T follicular helper cell (primary cell): Measurements from ENCODE around the gene PCSK2.
"Not testable (repeated sequence)": the region's sequence is repeated elsewhere in the genome, so short reads cannot be mapped to it uniquely, and the experiment has no call there.

ENCODE experiments used
- DNase-seq: peaks from one replicate; pipeline ENCODE4 v3.0.0-alpha.2; 2020; ENCODE audit warnings: low read depth
- total RNA-seq, 2 experiments: gene quantifications; one replicate each; lab custom pipeline; 2026; lab: John Stamatoyannopoulos, UW

Gene PCSK2, protein sequence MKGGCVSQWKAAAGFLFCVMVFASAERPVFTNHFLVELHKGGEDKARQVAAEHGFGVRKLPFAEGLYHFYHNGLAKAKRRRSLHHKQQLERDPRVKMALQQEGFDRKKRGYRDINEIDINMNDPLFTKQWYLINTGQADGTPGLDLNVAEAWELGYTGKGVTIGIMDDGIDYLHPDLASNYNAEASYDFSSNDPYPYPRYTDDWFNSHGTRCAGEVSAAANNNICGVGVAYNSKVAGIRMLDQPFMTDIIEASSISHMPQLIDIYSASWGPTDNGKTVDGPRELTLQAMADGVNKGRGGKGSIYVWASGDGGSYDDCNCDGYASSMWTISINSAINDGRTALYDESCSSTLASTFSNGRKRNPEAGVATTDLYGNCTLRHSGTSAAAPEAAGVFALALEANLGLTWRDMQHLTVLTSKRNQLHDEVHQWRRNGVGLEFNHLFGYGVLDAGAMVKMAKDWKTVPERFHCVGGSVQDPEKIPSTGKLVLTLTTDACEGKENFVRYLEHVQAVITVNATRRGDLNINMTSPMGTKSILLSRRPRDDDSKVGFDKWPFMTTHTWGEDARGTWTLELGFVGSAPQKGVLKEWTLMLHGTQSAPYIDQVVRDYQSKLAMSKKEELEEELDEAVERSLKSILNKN
- total RNA-seq: 0 reads per million in 2 experiments

DNA sequence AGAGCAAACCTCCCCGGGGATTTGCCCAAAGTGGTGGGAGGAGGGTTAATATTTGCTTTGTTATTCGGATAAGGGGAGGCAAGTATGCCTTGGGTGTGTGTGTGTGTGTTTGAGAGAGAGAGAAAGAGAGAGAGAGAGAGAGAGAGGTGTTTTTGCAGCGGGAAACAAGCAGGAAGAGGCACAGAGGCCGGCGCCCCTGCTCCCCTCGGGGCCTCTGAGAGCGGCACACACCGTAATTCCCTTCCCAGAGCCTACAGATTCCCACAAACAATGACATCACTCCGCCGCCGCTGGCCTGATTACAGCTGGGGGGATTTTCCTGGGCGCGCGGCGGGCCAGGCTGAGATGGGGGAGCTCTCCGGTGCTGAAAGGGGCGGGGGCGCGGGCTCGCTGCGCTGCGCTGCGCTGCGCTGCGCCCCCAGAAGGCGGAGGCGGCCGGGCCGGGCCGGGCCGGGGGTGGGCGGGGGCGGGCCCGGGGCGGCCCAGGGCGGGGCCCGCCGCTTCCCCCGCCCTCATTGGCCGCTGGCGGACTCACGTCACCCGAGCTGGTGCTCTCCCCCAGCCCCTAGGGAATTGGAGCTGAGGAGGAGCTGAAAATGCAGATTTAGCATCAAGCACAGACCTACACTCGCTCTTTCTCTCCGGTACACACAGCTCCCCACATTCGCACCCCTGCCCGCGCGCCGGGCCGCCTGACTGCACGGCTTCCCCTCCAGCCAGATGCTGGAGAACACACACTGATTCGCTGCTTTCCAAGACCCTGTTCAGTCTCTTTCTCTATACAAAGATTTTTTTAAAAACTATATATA is at the start of gene PCSK2:
Gene PCSK2 (plus strand): TSS at position 631 of the 809 bp plus-strand sequence. CDS start 266 bp downstream, outside the sequence.
- DNase-seq: no peak

DNA sequence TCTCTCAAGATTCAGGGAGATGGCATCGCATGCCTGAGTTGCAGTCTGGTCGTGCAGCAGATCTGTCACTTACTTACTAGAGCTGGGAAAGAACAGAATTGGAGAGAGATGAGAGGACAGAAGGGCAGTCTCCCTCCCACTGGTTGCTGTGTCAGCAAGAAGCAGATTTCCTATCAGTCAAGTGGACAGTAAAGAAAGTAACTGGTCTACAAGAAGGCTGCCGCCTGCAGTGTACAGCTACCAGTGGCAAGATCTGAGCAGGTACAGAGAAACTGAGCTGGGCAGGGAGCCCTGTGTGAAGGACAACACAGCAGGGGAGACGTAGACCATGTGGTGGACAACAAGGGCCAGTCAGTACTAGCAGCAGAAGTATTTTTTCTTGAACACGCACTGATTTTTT is 49.5 kb upstream of the PCSK2 start:
- no peak for DNase-seq

DNA sequence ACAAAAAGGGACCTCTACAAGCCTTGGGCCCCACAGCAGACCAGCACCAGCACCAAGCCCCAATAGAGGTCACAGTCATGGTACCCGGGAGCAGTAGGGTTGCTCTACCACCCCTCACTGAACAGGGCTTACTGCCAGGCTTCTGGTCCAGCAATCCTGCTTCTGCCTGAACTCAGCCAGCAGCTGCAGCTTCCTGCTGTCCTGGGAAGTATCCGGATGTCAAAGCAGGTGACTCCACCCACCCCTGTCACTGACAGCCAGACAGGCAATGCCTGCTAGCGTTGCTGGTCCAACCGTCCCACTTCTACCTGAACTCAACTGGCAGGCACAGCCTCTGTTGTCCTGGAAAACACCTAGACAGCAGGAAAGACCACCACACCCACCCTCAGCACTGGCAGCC is 47.0 kb upstream of the PCSK2 start:
- no peak for DNase-seq

DNA sequence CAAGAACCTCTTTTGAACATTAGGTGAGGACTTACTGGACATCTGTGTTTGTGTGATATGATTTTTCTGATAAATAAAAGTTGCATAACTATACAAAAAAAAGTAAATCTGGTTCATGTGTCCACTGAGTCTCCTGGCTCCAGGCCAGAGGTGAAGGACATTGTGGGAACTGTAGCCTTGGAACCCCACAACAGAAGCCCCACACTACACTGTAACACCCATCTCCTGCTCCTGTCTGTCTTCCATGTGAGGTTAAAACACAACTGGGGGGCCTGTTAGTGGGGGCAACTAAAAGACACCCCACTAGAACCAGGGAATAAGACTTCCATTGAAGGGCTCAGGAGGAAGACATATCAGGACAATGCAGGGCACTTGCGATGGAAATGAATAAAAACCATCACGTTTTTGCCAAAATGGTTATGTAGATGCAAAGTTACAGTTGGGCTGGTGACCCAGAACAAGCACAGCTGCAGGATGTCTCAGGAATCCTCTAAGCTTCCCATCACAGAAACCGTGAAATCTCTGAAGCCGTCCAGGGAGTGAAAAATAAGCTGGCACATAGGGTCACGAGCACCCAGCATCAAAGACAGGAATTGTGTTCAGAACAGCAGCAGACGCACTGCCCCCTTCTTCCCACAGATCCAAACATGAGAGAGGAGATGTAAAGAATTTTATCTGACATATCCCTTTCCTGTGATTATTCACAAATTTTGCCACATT is 36.7 kb upstream of the PCSK2 start:
- DNase-seq: no peak

DNA sequence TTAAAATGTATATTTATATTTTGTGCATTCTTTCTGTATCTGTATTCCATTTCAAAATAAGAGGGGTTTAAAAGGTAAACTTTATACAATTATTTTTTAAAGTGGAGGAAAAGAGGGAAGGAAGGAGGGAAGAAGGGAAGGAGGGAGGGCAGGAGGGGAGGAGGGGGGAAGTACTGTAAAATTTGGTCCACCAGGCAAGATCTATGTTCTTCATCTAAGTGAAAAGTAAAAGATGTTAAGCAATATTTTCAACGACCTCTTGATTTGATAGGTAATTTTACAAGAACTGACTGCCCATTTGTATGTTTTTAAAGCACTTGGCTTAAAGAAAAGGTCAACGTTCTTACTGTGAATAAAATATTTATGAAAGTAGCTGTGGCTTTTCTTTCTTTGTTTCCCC is 29.8 kb upstream of the PCSK2 start:
- no peak for DNase-seq

DNA sequence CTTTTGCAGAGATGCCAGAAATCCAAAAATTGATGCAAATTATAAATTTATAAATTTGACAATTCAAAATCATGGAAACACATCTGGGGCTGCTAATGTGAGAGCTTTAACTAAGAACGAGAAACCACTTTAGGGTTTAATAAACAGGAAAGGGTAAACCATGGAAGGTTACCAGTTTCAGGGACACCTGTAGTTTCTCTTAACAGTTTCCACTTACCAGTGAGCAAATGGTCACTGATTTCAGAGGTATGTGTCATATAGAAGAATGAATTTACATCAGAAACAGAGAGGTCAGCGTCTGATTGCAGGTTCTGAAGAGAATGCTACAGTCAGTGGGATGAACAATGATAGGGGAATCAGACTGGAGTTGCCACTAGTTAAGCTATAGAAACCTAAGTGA is 24.8 kb upstream of the PCSK2 start:
- no peak for DNase-seq

DNA sequence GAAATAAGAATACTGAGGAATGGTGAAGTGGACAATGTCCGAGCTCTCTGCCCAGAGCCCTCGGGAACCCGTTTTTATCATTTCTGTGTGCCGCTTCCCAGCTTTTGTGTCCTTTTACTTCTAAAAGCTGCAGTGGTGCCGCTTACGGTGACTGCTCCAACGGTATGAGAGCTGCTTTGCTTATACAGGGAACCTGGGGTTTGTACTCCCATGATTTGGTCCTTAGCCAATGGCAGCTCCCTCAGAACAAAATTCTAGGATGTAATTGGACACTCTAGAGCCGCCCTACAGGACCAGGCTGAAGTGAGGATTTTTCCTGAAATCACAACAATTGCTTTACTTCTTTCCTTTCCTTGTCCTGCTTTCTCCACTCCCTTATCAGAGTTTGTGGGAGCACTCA is 24.2 kb upstream of the PCSK2 start:
- no peak for DNase-seq

DNA sequence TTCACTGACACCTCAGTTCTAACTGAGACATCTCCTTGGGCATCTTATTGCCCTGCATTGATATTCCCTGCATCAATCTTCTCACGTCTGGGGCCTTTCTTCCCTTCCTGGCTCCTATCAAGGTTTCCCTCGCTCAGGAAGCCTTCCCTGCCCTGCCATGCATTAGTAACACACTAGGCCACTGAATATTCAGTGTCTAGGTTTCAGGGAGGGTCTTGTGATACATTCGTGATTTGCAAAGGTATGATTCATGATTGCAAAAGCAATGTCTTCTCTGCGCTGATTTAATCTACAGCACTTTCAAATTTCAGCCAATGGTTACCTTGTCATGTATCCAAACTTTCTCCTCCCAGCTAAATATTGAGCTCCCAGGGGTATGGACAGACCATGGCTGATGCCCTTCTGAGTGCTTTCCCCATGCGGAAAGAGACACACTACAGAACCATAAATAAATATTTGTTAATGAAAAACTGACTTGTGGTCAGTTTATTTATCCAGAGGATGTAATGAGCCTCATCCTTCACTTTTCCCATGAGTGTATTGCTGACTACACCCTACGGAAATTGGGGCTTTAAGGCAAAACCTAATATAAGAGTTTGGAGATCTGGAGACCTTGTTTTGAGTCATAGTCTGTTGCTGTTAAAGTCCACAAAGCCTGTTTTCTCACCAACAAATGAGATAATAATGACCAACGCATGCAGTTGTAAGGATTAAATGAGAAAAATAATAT is 21.6 kb upstream of the PCSK2 start:
- DNase-seq: no peak

DNA sequence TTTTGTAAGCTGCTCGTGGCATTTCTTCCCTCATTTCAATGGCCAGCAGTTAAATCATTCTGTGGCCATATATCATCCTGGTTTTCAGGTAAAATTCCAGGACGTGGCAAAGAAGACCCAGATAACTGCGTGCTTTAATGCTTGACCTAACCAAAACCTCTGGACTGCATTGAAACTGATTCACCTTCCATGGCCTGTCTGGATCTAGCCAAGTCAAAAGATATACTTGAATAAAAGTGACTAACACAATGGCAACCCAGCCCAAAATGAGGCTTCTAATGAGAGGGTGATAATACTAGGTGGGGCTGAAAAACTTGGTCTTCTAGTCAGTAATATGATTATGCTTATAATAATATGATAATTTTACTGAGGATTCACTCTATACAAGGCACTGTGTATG is 16.5 kb upstream of the PCSK2 start:
- DNase-seq: no peak

DNA sequence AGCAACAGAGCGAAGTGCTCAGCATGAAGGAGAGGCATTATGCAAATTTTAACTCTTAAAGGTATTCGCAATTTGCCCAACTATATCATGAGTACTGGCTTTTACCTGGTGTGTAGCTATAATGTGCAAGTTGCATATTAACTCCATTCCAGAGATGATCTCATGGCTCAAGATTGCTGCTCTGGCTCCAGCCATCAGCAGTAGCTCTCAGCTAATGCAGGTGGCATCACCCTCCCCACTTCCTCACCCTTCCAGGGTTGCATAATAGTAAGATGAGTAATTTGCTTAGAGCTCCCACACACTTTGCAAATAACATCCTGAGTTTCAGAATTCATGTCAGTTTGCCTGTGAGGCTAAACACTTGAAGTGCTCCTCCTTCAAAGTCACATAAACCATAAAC is 15.9 kb upstream of the PCSK2 start:
- DNase-seq: no peak

DNA sequence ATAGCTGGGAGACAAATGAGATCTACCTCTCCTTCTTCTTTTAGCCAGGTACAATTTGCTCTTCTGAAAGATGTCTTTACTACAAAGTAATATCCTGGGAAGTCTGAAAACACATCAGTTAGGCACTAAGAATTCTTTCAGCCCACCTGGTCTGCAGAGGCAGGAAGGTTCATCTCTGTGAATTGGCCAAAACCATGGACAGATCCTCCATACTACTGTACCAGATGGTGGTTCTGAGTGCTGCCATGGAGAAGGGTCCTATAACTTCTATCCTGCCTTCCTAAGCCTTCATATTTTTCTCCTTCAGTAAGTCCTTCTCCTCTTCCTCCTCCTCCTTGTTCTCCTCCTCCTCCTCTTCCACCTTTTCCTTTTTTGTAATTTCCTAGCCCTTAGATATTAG is 11.7 kb upstream of the PCSK2 start:
- no peak for DNase-seq

DNA sequence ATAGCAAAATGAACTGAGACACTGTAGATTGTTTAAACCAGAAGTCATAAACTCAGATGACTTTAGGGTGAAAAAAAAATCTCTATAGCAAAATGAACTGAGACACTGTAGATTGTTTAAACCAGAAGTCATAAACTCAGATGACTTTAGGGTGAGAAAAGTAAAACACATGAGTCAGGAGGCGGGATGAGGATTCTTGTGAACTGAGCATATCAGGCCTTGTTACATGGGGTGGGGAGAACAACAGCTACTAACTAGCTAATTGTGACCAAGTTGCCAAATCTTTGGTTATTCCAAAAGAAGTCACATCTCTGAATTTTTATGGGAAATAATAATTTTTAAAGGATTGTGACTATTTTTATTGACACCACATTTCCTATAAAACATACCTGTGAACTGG is 7.0 kb upstream of the PCSK2 start:
- not testable (repeated sequence) for DNase-seq

DNA sequence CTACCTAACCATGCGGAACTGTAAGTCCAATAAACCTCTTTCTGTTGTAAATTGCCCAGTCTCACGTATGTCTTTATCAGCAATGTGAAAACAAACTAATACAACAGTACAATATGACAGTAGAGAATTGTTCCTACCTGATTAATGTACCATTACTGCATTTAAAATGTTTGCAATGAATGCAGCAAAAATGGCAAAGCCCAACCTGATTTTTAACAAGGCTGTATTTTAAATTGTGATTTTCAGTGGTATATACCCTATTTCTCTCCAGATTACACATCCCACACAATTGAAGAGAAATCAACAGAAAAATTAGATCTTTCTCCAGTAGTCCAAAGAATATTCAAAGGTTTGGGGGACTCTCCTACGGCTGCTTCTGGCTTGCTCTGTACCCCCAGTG is 3.3 kb upstream of the PCSK2 start:
- no peak for DNase-seq

DNA sequence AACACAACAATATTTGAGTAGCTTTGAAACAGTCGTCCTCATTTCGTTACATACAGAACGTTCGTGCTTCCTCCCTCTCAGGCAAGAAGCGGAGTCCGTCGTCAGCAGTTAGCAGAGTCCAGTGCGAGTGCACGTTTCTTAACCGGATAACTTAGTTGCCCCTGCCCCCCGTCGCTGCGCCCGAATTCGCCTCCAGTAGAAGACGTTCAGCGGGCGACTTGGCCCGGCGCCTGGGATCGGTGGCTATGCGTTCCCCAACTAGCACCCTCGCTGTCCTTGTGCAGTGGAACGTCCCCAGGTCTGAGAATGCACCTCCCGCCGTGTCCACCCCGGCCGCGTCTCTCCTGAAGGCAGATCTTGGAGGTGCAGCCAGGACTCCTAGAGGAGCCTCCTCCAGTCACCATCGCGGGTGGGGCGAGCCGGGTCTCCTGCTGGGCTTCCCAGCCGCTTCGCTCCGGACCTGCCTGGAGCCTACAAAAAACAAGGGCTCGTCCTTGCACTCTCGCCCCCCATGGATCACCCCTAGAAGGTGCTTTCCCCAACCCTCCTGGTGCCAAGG is 910 bp upstream of the PCSK2 start:
- no peak for DNase-seq

DNA sequence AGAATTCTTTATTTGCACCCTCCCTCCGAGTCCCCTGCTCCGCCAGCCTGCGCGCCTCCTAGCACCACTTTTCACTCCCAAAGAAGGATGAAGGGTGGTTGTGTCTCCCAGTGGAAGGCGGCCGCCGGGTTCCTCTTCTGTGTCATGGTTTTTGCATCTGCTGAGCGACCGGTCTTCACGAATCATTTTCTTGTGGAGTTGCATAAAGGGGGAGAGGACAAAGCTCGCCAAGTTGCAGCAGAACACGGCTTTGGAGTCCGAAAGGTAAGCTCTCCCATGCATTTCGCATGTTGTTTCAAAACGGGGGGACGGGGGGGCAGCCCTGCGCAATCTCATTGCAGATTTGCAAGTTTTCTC is 357 bp downstream of the PCSK2 start:
- DNase-seq: no peak

DNA sequence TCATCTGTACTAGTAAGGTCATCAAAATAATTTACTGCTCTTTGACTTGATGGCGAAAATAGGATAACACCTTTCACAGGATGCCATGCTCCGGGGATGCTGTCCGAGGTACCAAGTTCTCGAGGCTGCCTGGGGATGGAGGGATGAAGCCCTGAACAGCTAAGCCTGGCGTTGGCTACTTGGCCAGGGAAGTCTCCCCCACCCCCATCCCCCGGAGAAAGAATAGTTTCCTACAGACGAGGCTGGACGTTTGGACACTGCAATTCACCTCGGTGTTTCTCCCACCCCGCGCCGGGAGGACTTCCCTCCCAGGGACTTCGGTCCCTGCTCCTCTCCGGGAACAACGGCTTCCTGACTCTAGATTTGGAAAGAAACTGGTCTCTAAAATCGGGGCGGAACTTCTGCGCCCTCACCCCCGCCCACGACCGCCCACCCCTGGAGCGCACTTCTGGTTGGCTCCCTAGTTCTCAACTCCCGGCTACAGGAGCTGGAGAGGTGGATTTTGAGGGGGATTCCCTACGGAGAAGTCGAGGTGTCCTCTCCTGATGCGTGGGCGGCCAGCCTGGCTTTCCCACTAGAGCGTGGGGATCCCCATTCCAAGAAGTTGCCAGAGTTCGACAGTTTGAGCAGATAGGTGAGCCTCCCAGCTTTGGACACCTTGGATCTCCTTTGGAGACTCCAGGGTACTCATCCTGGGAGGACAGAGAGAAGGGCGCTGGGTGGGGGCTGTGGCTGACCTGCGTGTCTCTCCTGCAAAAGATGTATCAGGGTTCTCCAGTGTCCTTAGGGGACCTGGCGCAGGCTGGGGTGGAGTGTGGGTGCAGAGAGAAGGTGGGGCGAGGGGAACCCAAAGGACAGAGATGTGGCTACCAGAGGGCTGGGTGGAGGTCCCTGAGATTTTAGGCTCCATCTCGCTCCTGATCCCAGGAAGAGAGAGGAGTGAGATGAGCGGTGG is 1.1 kb downstream of the PCSK2 start:
- DNase-seq: no peak

DNA sequence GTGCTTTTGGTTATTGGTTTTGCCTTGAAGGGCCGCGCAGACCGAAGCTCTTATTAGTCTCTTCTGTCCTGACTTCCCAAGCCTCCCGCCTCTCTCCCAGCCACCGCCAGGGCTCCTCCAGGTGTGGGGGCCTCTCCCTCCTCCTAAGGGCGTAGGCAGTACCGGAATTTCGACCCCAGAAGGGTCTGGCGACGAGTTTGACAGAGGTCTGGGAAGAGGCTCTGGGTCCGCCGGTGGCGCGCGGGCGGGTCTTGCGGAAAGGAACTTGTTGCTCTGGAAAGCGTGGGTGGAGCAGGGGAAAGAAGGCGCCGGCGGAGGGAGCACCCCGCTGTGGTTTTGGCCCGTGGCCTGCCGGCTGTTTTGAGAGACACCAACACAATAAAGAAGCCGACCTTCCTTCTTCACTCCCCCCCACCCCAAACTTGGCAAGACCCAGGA is 1.8 kb downstream of the PCSK2 start:
- DNase-seq: no peak

DNA sequence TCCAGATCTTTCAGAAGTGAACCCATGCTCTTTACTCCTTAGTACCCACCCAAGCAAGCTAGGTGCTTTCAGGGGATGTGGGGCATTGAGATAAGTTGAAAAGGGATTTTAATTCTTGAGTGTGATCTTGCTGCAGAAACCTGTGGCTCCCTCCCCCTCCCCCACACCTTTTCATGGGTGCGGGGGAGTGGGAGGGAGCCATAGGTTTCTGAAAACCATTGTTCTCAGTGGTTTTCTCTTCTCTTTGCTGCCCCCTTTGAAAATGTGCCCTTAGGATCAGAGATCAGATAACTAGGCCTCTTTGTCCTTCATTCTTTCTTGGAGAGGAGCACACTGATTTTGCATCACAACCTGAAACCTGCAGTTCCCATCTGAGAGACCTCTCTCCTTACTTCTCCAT is 2.4 kb downstream of the PCSK2 start:
- no peak for DNase-seq

DNA sequence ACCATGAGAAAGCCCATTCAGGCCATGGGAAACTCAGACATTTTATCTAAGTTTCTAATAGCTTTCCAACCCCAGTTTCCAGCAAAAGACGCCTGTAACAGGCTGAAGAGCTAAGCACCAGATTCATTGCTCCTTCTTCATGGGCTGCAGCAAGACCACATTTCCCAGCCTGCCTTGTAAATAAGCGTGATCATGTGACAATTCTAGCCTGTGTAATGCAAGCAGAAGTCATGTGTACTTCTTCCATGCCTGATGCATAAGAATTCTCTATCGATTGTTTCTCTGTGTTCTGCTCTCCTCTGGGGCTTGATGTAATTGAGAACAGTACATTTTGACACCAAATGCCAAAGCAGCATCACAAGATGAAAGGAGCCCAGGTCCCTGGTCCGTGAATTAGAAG is 6.8 kb downstream of the PCSK2 start:
- no peak for DNase-seq

DNA sequence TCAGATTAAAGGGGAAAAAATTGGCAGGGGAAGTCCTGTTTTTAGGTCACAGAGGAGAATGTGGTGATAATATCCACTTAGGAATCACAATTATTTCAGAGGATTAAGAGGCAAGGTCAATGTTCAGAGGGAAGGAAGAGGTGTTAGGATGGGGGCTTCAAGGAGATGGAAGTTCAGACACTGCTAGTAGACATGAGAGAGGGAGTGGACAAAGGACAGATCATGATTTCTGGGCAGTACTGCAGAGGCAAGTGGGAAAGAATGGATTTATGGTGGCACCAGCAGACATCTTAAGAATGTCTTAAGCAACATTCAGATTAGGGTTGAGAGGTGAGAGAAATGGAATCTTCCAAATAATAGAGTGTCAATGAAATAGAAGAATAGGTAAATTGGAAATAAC is 9.9 kb downstream of the PCSK2 start:
- no peak for DNase-seq
